NCI-H1105 treated with DMSO at 0.1 percent for 48 hours (cell line): ENCODE results near the gene HOXA2.

ENCODE experiments used
- DNase-seq: peaks from one replicate; lab custom pipeline; 2025; lab: John Stamatoyannopoulos, UW

The HOXA2 gene

DNA sequence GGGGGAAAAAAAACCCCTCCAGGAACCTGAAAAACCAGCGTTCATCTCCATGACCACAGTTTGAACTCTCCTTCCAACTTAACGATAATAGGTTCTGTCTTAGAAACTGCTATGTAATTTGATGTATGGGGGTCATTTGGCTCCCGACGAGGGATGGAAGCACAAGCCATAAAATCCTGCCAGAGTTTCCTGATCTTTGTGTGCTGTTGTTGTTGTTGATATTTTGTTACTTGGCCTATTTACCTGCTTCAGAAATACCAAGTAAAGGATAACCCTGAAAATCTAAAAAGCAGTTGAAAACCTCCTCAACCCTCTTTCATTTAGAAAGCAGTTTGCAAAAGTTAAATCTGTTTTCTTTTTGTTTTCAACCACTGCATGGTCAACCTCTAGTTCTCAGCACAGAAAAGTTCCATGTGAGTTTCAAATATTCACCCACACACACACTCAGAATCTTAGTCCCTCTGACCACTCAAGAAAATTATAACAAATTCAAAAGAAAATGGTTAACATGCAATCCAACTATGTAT lies 9.3 kb upstream of the HOXA2 start:
- no peak for DNase-seq

DNA sequence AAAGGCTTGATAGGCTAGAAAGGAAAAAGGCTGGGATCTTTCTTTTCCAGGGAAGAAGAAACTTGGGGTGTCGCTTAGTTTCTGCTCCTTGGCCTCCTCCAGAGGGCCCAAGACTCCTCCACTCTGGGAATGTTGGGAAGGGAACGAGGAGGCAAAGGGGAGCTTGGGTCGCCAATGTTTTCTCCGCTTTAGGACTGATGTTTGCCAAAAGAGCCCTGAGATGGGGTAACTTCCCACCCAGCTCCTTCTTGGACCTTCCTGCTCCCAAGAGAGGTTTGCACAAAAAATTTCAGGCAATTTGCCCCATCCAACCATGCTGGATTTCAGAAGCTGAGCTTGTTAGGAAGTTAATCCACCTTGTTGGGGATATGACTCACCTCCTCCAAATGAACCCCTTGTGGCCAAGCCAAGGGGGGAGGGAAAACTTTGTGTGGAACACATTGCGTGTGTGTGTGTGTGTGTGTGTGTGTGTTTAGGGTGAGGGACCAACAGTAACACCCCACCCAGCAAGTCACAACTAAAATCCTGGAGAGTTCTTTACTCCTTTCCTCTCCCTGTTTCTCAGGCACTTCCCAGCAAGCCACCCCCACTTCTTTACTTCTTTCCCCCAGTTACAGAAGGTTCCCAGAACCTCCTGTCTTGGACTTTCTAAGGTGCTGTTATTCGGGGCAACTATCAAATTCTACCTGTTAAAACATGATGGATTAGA lies 8.7 kb upstream of the HOXA2 start:
- DNase-seq: no peak

DNA sequence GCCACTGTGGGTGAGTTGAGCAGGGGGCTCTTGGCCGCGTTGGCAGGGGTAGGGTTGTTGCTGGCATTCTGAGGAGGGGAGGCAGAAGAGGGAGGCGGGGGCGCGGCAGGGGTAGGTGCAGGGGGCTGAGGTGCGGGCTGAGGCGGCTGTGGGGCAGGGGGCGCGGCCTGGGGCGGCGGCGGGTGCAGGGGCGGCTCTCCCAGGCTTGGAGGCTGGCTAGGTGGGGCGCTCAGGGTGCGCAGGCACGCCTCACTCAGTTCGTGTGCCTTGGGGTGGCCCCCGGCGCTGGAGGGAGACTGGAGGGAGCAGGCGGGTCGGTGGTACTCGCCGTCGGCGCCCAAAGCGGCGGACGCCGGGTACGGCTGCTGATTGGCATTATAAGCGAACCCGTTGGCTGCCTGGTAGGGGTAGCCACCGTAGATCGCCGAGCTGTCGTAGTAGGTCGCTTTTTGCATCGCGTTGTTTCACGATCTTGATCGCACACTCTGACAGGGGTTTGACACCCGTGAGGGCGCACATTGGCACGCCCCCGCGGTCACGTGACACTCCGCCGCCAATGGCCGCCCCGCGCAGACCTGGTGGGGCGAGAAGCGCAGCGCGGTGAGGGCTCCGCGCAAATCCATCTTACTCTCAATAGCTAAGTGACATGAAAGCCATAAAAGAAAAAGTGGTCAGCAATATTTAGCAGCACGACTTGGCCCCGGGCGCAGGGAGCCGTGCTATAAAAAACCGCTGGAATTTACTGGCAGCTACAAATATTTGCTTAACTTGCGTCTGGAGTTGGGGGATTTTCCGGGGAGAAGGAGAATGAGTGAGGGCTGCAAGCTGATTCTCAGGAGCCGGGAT lies 7.9 kb upstream of the HOXA2 start:
- DNase-seq: no peak

- no peak for DNase-seq
Observed at GRCh38 chr7:27109466-27110185, 7.1 kb upstream of the HOXA2 start.

DNA sequence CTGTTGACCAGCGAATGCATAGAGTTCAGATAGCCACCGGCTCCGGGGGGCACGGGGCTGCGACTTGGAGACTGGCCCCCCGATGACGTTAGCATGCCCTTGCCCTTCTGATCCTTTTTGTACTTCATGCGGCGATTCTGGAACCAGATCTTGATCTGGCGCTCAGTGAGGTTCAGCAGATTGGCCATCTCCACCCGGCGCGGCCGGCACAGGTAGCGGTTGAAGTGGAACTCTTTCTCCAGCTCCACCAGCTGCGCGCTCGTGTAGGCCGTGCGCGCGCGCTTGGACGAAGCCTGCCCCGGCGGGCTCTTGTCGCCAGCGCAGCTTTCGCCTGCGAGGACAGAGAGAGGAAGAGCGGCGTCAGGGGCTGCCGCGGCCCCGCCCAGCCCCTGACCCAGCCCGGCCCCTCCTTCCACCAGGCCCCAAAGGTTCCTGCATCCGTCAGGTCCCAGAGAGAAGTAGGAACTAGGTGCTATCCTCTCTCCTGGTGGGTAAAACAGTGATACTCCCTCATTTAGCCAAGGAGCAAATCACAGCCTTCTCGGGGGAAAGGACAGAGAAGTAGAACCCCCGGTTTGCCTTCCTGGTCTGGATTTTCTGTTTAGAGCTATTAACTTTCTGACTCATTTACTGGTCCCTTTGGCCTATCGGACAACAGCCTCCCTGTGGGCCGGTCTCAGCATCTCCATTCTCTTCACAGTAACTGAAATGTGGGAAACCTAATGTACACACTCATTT lies 6.1 kb upstream of the HOXA2 start:
- no peak for DNase-seq

GRCh38 chr7:27107391-27108381 lies 5.2 kb upstream of the HOXA2 start:
- no peak for DNase-seq

- DNase-seq: no peak
Observed at GRCh38 chr7:27106901-27107240, 4.4 kb upstream of the HOXA2 start.

DNA sequence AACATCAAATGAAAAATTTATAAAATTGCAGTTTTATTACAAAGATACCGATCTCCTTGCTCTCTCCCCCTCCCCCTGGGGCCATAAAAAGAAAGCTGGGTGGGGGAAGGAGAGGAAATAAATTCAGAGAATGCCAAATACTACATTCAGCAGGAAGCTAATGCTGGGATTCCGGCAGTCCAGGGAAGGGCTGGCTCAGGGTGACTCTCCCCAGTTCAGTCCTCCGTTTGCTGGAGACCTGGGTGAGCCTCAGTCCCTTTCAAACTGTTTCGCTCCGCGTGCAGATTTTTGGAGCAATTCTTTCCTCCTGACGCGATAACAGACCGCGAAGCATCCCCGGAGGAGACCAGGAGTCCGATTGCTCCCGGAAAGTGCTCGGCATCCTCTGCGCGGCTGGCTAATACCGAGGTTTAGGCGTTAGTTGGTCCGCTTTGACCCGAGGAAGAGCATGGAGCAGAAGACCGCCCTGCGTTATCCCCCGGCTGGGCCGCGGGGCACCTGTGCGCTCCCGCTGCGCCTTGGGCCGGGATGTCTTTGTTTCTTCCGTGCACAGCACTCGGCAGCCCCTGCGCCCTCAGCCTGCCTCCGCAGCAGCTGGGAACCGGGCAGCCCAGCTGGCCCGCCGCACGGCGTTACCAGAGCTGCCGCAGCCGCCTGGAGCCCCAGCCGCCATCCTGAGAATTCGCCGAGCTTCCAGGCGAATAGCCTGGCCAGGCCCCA lies 3.9 kb upstream of the HOXA2 start:
- no peak for DNase-seq

- DNase-seq: no peak
Observed at GRCh38 chr7:27105301-27106031, 3.0 kb upstream of the HOXA2 start.

- no peak for DNase-seq
Observed at GRCh38 chr7:27104341-27105058, 2.0 kb upstream of the HOXA2 start.

DNA sequence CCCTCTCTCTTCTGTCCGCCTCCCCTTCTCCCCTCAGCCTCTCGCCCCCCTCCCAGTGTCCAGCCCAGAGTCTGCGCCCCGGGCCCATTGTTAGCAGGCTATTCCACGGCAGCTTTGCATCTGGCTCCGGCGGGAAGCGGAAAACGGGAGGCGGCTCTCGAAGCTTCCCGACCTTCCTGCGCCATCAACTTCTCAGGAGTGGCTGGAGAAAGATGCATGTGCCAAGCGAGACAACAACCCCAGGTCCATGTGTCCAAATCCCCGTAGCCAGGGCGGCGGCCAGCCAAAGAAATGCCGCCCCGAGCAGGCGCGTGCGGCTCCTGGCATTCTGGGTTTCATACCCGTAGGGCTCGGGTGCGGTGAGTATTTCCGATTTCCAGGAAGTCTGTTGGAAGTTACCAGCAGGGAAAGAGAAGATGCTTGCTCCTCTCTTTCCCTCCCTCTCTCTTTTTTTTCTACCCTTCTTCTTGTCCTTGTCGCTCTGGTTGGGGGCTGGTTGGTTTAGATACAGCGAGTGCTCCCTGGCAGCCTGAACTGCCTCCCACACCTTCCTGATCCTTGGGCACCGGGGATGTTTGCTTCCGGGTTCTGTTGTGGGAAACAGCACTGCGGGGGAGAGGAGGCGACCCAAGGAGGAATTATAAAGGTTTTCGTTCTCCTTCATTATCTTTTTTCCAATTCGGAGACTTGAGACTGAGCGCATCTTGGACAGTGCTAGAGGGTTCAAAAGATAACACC lies 1.2 kb upstream of the HOXA2 start:
- DNase-seq: no peak

- DNase-seq: no peak
Observed at GRCh38 chr7:27101957-27102580, 414 bp downstream of the HOXA2 start.

DNA sequence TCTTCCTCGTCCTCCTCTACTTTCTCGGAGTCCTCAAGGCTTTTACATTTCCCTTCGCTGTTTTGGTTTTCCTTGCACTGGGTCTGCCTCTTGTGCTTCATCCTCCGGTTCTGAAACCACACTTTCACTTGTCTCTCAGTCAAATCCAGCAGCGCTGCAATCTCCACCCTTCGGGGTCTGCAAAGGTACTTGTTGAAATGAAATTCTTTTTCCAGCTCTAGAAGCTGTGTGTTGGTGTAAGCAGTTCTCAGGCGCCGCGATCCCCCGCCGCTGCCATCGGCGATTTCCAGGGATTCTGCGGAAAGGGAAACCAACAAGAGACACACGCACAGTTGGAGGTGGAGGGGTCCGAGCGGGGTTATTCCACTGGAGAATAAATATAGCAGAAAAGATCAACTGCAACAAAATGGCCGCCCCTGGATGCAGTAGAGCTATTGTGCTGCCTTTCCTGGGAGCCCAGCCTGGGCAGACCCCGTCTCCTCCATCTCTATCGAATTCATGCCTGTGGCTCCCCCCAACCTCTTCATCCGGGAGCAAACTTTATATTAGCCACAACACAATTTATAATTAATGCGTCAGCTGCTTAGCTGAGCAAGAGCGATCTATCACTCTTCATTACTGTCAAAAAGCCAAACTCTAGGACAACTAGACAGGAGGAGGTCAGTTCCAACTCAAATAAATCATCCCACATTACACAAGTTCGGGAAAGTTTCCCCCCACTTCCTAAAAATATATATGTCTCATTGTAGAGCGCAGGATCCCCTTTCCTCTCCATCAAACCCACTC lies 1.1 kb downstream of the HOXA2 start:
- no peak for DNase-seq

- no peak for DNase-seq
Observed at GRCh38 chr7:27100694-27101170, 1.8 kb downstream of the HOXA2 start.

DNA sequence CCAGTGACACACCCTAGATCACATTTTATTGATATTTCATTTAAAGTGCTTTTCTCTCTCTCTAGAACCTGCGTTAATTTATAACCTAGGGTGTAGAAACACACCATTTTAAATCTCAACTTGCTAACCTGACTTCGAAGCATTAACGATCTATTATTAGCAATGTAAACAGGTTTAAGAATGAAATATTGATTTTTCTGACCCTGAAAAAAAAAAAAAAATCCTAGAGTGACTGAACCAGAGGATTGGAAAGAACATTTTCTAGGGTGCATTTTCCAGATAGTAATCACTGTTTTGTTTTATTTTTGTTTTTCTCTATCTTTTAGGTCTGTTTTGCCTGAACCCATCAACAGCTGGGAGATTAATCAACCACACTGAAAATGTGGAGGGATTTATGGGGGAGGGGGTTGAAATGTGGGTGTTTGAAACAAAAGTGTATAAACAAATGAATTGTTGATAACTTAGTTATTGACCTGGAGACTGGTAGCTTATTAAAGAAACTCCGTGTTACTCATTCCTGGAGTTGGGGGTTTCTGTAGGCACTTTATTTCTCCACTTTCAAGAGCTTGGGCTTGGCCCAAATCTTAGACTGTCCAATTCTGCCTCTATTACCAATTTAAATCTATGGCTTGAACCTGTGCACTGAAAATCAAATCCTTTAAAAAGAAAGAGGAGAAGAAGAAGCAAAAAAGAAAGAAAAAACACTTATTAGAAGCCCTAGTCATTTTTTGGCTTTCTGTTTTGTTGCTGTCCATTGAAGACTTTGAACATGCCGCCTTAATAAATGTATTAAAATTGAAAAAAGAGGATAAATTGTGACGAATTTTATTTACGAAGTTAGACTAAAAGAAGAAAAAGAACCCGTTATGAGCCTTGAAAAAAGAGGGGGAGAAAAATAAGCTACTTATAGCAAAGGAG lies 2.8 kb downstream of the HOXA2 start:
- DNase-seq: peak; percentile 41
